Measurements from ENCODE around the gene AQP11. TPM values are rescaled to one million over a fixed set of nuclear protein-coding genes. Genes with fewer than 3 reads are reported as not detected.
"Not testable (repeated sequence)": the region's sequence is repeated elsewhere in the genome, so short reads cannot be mapped to it uniquely, and the experiment has no call there.

Gene AQP11
- total and polyA plus RNA-seq, 2 of the 4 experiments (the other 2 are of a cell fraction): 1.1 TPM

GRCh38 chr11:77569676-77570070 is 20.1 kb upstream of the AQP11 start:
- ChIA-PET CTCF (no interaction called here), POLR2A (ENCODE audit: unreplicated experiment) (no interaction called here)
- no peak overlapping the region for H2AK9ac ChIP-seq (replicated peaks; ENCODE audit: low read depth, low read length, poor library complexity)
- H3K4me1 ChIP-seq (ENCODE audit: control insufficient read depth, insufficient read depth, low read length): peaks cover 3% of the 10 kb centered on the region
- H3K23ac ChIP-seq (ENCODE audit: low read depth, low read length): no peak overlapping the region
- ATAC-seq (ENCODE audit: low read depth) (no peak), DNase-seq (no peak)
- dilution Hi-C loops (cut with HindIII; ENCODE audit: low sequenced_read_pairs, unreplicated experiment): no loop called here
- H3K9me1 ChIP-seq (ENCODE audit: insufficient read depth, low read length): 0 out of 2 replicates have a peak, but pooled peaks cover 8% of the 10 kb centered on the region
- H2AFZ ChIP-seq (replicated peaks; ENCODE audit: low read length, poor library complexity): no peak overlapping the region
- H2BK5ac ChIP-seq (ENCODE audit: low read depth, low read length, poor library complexity, severe bottlenecking): no peak overlapping the region
- H3K9ac ChIP-seq (ENCODE audit: low read depth, low read length): no peak overlapping the region
- no peak for TF ChIP-seq MXI1 (IDR thresholded peaks at IDR 0.05; ENCODE audit: borderline replicate concordance, low read depth, low read length)
- TF ChIP-seq MAFK (IDR thresholded peaks at IDR 0.05; ENCODE audit: low read depth, low read length): peak; percentile 93
- H4K20me1 ChIP-seq (ENCODE audit: insufficient read depth, low read length): no peaks in the 10 kb centered on the region
- intact Hi-C loops (cut with micrococcal nuclease): no loop called here
- H2BK20ac ChIP-seq (ENCODE audit: low read depth, low read length): no peak overlapping the region
- H3K36me3 ChIP-seq (ENCODE audit: control insufficient read depth, insufficient read depth, low read length): no peaks in the 10 kb centered on the region
- no CpG with 5 or more reads among the region's 2 CpGs for WGBS, 2 experiments (ENCODE audit: extremely low coverage in 2 of 2, insufficient read length in 1 of 2)
- no peak overlapping the region for H4K5ac ChIP-seq (ENCODE audit: low read depth, low read length)
- no peaks in the 10 kb centered on the region for H3K9me3 ChIP-seq (ENCODE audit: control insufficient read depth, insufficient read depth, low read length)
- H3K79me1 ChIP-seq (ENCODE audit: low read depth in 1 of 2, low read length in 2 of 2): no peaks in the 10 kb centered on the region
- no peak overlapping the region for H2AK5ac ChIP-seq (ENCODE audit: low read depth, low read length)
- H4K91ac ChIP-seq (ENCODE audit: insufficient read depth, low read depth, low read length): no peak overlapping the region
- H3K4me2 ChIP-seq (ENCODE audit: low read depth, low read length): no peak overlapping the region
- H3K27ac ChIP-seq (ENCODE audit: insufficient read depth, low read length): no peak overlapping the region
- no peak overlapping the region for H3K4me3 ChIP-seq (ENCODE audit: insufficient read depth, low read depth, low read length)
- no peak overlapping the region; the same call in 1 of the 2 replicates for H3K4ac ChIP-seq (ENCODE audit: low read depth, low read length)
- no peak overlapping the region for H4K8ac ChIP-seq (ENCODE audit: low read depth in 2 of 2, low read length in 2 of 2)
- no peak overlapping the region for H3K14ac ChIP-seq (replicated peaks; ENCODE audit: low read depth, low read length)
- no TSS peak for BruUV-seq (replicated peaks)
- H3K27me3 ChIP-seq (ENCODE audit: control insufficient read depth, insufficient read depth, low read length): no peaks in the 10 kb centered on the region
- in situ Hi-C loops (cut with MboI; ENCODE audit: low sequenced_read_pairs): no loop called here
- H2BK15ac ChIP-seq (ENCODE audit: low read depth, low read length): no peak overlapping the region
- H3K56ac ChIP-seq (ENCODE audit: extremely low read depth, insufficient read depth, low read length): no peak overlapping the region
- no peak overlapping the region for H2BK120ac ChIP-seq (ENCODE audit: low read depth, low read length)
- H3K18ac ChIP-seq (ENCODE audit: low read depth, low read length): no peak overlapping the region

DNA sequence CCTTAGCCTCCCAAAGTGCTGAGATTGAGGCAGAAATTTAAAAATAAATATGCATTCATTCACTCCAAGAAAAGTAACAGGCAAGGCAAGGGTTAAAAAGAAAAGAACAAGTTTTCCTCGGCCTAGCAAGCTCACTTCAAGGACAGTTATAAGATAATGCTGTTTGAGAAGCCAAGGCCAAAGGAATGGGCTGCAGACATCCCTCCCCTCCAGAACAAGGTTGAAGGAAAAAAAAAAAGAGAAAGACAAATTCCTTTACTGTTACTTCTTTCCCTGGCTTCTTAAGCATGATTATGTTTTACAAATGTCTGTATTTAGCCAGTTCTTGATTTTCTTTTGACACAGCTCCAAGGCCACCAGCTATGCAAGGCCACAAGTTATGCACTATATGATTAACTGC is 18.9 kb upstream of the AQP11 start:
- H3K9me1 ChIP-seq (ENCODE audit: insufficient read depth, low read length); H2BK20ac ChIP-seq (ENCODE audit: low read depth, low read length); H3K27ac ChIP-seq (ENCODE audit: insufficient read depth, low read length); H2BK15ac ChIP-seq (ENCODE audit: low read depth, low read length); H2AFZ ChIP-seq (replicated peaks; ENCODE audit: low read length, poor library complexity); in situ Hi-C loops (cut with MboI; ENCODE audit: low sequenced_read_pairs); H3K56ac ChIP-seq (ENCODE audit: extremely low read depth, insufficient read depth, low read length); H4K91ac ChIP-seq (ENCODE audit: insufficient read depth, low read depth, low read length); H3K9ac ChIP-seq (ENCODE audit: low read depth, low read length); H3K18ac ChIP-seq (ENCODE audit: low read depth, low read length); H3K27me3 ChIP-seq (ENCODE audit: control insufficient read depth, insufficient read depth, low read length); H4K8ac ChIP-seq (ENCODE audit: low read depth in 2 of 2, low read length in 2 of 2); H2AK9ac ChIP-seq (replicated peaks; ENCODE audit: low read depth, low read length, poor library complexity); H3K4me3 ChIP-seq (ENCODE audit: insufficient read depth, low read depth, low read length); intact Hi-C loops (cut with micrococcal nuclease); H3K14ac ChIP-seq (replicated peaks; ENCODE audit: low read depth, low read length); H4K5ac ChIP-seq (ENCODE audit: low read depth, low read length); BruUV-seq (replicated peaks); H3K23ac ChIP-seq (ENCODE audit: low read depth, low read length); dilution Hi-C loops (cut with HindIII; ENCODE audit: low sequenced_read_pairs, unreplicated experiment); H3K9me3 ChIP-seq (ENCODE audit: control insufficient read depth, insufficient read depth, low read length); H2BK120ac ChIP-seq (ENCODE audit: low read depth, low read length); H3K4me1 ChIP-seq (ENCODE audit: control insufficient read depth, insufficient read depth, low read length); H3K4ac ChIP-seq (ENCODE audit: low read depth, low read length); H2AK5ac ChIP-seq (ENCODE audit: low read depth, low read length); H3K79me1 ChIP-seq (ENCODE audit: low read depth in 1 of 2, low read length in 2 of 2); H3K4me2 ChIP-seq (ENCODE audit: low read depth, low read length); H2BK5ac ChIP-seq (ENCODE audit: low read depth, low read length, poor library complexity, severe bottlenecking); H3K36me3 ChIP-seq (ENCODE audit: control insufficient read depth, insufficient read depth, low read length); H4K20me1 ChIP-seq (ENCODE audit: insufficient read depth, low read length): not testable (repeated sequence)
- ChIA-PET POLR2A (ENCODE audit: unreplicated experiment) (interaction anchor here (0.7 kb wide), 2 partner anchors 12 to 34 kb away, joined by 3 to 5 read pairs; no protein-coding TSS in a partner anchor), CTCF (interaction anchor here (0.6 kb wide), 1 partner anchor 1701 kb away, joined by 3 read pairs; no protein-coding TSS in a partner anchor)
- DNase-seq (peak; percentile 43), ATAC-seq (ENCODE audit: low read depth) (peak; percentile 24; the same call in 1 of the 2 replicates)
- no CpG with 5 or more reads among the region's 1 CpG for WGBS, 2 experiments (ENCODE audit: extremely low coverage in 2 of 2, insufficient read length in 1 of 2)
